GM12874 (cell line): Measurements from ENCODE around the gene DESI2.

Experiments
- TF ChIP-seq, protein P1 (sequence below): IDR thresholded peaks from 2 replicates; pipeline ENCODE4 v1.5.1; 2011; ENCODE audit warnings: low read depth, mild to moderate bottlenecking, control low read depth, low read length, moderate library complexity; ENCODE audit not compliant: insufficient read depth

Gene DESI2

DNA sequence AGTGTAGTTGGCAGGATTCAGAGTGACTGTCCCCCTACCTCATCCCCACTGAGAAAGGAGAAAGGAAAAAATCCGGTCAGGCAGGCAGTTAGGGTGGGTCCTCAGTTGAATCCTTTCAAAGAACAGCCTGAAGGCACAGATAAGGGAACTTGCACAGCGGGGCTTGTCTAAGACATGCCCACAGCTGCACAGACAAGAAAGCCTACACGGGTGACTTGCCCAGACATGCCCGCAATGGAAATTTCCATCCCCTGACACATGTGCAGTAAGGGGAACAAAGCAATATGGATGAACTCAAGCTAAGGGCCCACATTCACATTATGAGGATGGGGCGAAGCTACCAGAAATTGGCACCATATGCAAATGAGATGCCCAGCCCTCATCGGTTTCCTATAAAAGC, 82.5 kb downstream of the DESI2 start:
- TF ChIP-seq, protein P1, sequence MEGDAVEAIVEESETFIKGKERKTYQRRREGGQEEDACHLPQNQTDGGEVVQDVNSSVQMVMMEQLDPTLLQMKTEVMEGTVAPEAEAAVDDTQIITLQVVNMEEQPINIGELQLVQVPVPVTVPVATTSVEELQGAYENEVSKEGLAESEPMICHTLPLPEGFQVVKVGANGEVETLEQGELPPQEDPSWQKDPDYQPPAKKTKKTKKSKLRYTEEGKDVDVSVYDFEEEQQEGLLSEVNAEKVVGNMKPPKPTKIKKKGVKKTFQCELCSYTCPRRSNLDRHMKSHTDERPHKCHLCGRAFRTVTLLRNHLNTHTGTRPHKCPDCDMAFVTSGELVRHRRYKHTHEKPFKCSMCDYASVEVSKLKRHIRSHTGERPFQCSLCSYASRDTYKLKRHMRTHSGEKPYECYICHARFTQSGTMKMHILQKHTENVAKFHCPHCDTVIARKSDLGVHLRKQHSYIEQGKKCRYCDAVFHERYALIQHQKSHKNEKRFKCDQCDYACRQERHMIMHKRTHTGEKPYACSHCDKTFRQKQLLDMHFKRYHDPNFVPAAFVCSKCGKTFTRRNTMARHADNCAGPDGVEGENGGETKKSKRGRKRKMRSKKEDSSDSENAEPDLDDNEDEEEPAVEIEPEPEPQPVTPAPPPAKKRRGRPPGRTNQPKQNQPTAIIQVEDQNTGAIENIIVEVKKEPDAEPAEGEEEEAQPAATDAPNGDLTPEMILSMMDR = no peak

DNA sequence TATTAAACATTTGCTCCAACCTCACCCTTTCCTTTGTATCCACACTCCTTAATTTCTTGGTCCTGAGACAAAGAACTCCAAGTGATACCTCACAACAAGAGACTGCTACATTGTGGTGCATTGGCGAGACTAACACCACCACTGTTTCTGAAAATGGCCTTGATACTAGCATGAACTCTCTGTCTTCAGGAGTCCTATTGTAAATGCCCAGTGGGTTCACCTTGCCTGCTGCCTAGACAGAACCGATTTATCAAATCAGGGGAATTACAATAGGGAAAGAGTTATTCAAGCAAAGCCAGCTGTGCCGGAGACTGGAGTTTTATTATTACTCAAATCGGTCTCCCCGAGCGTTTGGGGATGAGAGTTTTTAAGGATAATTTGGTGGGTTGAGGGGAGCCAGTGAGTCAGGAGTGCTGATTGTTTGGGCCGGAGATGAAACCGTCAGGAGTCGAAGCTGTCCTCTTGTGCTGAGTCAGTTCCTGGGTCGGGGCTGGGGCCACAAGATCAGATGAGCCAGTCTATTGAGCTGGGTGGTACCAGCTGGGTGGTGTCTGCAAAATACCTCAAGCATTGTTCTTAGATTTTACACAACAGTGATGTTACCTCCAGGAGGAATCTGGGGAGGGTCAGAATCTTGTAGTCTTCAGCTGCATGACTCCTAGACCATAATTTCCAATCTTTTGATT, 83.1 kb downstream of the DESI2 start:
- TF ChIP-seq, protein P1 = no peak

DNA sequence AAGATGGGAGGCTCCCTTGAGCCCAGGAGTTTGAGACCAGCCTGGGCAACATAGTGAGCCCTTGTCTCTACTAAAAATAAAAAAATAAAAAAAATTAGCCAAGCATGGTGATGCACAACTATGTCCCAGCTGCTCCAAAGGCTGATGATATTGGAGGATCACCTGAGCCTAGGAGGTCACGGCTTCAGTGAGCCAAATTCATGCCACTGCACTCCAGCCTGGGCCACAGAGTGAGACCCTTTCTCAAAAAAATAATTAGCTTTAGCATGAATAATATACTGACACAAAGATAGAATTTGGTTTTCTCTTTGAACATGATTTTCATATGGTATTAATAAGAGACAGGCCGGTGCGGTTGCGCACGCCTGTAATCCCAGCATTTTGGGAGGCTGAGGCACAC, 88.8 kb downstream of the DESI2 start:
- TF ChIP-seq, protein P1 = no peak

DNA sequence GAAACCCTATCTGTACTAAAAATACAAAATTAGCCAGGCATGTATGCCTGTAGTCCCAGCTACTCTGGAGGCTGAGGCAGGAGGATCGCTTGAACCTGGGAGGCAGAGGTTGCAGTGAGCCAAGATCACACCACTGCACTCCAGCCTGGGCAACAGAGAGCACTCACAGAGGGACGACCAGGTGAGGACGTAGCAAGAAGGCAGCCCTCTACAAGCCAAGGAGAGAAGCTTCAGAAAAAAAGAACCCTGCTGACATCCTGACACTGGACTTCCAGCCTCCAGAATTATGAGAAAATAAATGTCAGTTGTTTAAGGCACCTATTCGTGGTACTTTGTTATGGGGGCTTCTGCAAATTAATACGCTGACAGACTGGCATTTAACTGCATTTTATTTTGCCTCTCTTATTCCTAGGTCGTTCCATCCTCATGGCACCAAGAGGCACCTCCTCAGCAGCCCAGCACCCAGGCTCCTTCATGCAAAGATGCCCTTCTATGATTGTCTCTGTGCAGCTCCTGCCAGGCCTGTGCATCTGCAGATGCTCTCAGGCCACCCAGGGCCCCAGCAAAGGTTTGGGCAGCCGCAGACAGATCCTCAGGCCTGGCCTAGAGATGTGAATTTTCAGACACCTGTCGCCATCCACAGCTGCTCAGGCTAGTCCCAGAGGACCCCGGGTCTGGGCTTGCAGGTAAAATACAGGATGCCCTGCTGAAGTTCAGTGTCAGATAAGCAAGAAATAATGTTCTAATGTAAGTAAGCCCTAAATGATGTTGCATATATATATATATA, 96.5 kb downstream of the DESI2 start:
- TF ChIP-seq, protein P1 = no peak

DNA sequence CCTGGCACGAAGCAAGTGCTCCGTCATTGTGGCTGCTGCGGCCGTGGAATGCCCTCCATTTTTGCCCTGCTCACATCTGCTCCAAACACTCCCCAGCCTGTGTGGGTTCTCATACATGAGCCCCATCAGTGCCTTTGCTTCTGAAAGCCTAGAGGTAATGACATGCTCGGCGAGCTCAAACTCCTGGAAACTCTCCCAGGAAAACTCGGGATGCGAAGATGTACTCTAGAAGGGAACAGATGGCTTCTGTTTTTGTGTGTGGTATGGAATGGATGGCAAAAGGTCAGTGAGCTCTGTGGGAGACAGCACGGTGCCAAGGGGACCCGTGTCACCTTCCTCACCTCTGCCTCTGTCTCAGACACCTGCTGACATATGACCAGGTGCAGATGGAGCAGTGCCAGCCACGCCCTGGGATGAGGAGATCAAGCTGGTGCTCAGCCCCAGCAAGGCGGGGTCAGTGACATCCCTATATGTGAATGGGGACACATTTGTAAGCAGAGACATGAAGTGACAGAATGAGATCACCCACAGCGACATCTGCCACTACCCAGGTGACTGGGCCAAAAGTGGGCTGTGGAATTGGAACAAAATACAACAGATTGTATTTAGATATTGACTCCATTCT, 98.5 kb downstream of the DESI2 start:
- TF ChIP-seq, protein P1 = no peak

DNA sequence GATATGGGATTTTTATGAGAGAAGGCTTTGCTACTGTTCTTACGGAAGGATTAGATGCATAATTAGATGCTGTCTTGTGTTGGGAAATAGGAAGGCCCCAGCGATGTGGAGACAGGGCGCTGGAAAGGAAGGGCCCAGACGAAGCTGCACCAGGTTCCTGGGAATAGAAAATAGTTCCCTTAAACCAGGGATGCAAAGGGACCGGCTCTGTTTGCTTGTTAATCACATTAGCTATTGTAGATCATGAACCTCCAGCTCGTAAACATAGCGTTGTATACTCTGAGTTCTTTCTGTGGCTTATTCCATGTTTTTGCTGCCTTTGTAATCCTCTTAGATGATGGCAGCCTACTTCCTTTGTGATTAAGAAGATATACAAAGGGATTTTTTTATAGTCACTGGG, 102.7 kb downstream of the DESI2 start:
- TF ChIP-seq, protein P1 = no peak
